Measurements from ENCODE around the gene PTCH2. TPM values are rescaled to one million over a fixed set of nuclear protein-coding genes. Genes with fewer than 3 reads are reported as not detected.

PTCH2 gene
- total and polyA plus RNA-seq, 2 of the 13 experiments (the other 11 are each of a cell fraction or from before 2014, with no cell fraction given) = 0.60 to 1.5 TPM

- no peak for TF ChIP-seq ZNF513 (CRISPR knock-in tag; conservative IDR thresholded peaks at IDR 0.05)
- no peak for TF ChIP-seq ZNF136 (CRISPR knock-in tag; IDR thresholded peaks at IDR 0.05; ENCODE audit: low read depth)
- peak; percentile 8; the same call in 1 of the 2 replicates for TF ChIP-seq SAP130 (CRISPR knock-in tag; IDR thresholded peaks at IDR 0.05; ENCODE audit: low read depth)
- no peak for TF ChIP-seq ZHX1 (CRISPR knock-in tag; IDR thresholded peaks at IDR 0.05; ENCODE audit: low read depth)
- no peak for TF ChIP-seq ZNF543 (CRISPR knock-in tag; IDR thresholded peaks at IDR 0.05)
- TF ChIP-seq MAX (IDR thresholded peaks at IDR 0.05) = no peak
- TF ChIP-seq NR2C2 (CRISPR knock-in tag; IDR thresholded peaks at IDR 0.05; ENCODE audit: borderline replicate concordance) = no peak
- no peak for TF ChIP-seq MTERF4 (CRISPR knock-in tag; IDR thresholded peaks at IDR 0.05)
These were observed 66.4 kb downstream of the PTCH2 start (continued) for GRCh38 chr1:44776730-44777068.

Measured in HepG2 (cell line).